ENCODE results near the gene CBLN3.
"Not testable (repeated sequence)": the region's sequence is repeated elsewhere in the genome, so short reads cannot be mapped to it uniquely, and the experiment has no call there.

Gene CBLN3

GRCh38 chr14:24399999-24400718 is 29.3 kb downstream of the CBLN3 start:
- DNase-seq = no peak

GRCh38 chr14:24399447-24399822 is 30.0 kb downstream of the CBLN3 start:
- no peak for DNase-seq

- DNase-seq = no peak
Observed at GRCh38 chr14:24398653-24399446, 30.6 kb downstream of the CBLN3 start, which contains the start of gene NYNRIN. NYNRIN (plus strand) TSS chr14:24399003; CDS start chr14:24399247, 244 bp downstream.

GRCh38 chr14:24398293-24398652 is 31.2 kb downstream of the CBLN3 start:
- DNase-seq = no peak

GRCh38 chr14:24397639-24398292 is 31.7 kb downstream of the CBLN3 start:
- DNase-seq = no peak

- no peak for DNase-seq
Observed at GRCh38 chr14:24395609-24396582, 33.6 kb downstream of the CBLN3 start.

GRCh38 chr14:24394275-24394674 is 35.2 kb downstream of the CBLN3 start:
- DNase-seq = no peak

- DNase-seq = no peak
Observed at GRCh38 chr14:24392325-24393091, 37.0 kb downstream of the CBLN3 start.

- DNase-seq = no peak
Observed at GRCh38 chr14:24390701-24391468, 38.6 kb downstream of the CBLN3 start.

- no peak for DNase-seq
Observed at GRCh38 chr14:24389226-24389848, 40.1 kb downstream of the CBLN3 start.

- DNase-seq = no peak
Observed at GRCh38 chr14:24388474-24389179, 40.8 kb downstream of the CBLN3 start.

- not testable (repeated sequence) for DNase-seq
Observed at GRCh38 chr14:24387579-24387978, 41.9 kb downstream of the CBLN3 start.

GRCh38 chr14:24387009-24387345 is 42.5 kb downstream of the CBLN3 start:
- no peak for DNase-seq

- no peak for DNase-seq
Observed at GRCh38 chr14:24385524-24385923, 43.9 kb downstream of the CBLN3 start.

- DNase-seq = no peak
Observed at GRCh38 chr14:24384169-24384568, 45.3 kb downstream of the CBLN3 start.

- DNase-seq = no peak
Observed at GRCh38 chr14:24382064-24382371, 47.5 kb downstream of the CBLN3 start.

GRCh38 chr14:24381363-24382063 is 48.0 kb downstream of the CBLN3 start:
- DNase-seq = no peak

GRCh38 chr14:24379907-24380730 is 49.3 kb downstream of the CBLN3 start:
- no peak for DNase-seq

Data from NK-92 treated with Interleukin-12 subunit alpha and Interleukin-12 subunit beta, amount 100 ng/mL, for 24 hours (cell line).